Measurements from ENCODE around the gene LMAN2L.

- TF ChIP-seq CTCF (IDR thresholded peaks at IDR 0.05; ENCODE audit: low read depth, low read length) (no peak), POLR2A (IDR thresholded peaks at IDR 0.05; ENCODE audit: extremely low read depth, insufficient read length) (no peak), MAX (IDR thresholded peaks at IDR 0.05; ENCODE audit: low read depth, low read length) (no peak)
Observed at GRCh38 chr2:96687711-96688640, 51.9 kb downstream of the LMAN2L start.
